LNCaP clone FGC (cell line): ENCODE data around the gene TMX1.

Source experiments
- DNase-seq: peaks from one replicate; pipeline ENCODE4 v3.0.0-alpha.2; 2011; ENCODE audit warnings: low read depth
- H3K4me3 ChIP-seq: 2 replicates; pipeline ENCODE4 v1.5.1; 2011; ENCODE audit warnings: mild to moderate bottlenecking, low read depth, low read length, control low read depth
- TF ChIP-seq, protein P1 (sequence below): IDR thresholded peaks from 2 replicates; pipeline ENCODE4 v1.5.1; 2012; ENCODE audit warnings: mild to moderate bottlenecking; ENCODE audit not compliant: control insufficient read depth, insufficient read depth; ENCODE audit errors: extremely low read depth

The TMX1 gene

DNA sequence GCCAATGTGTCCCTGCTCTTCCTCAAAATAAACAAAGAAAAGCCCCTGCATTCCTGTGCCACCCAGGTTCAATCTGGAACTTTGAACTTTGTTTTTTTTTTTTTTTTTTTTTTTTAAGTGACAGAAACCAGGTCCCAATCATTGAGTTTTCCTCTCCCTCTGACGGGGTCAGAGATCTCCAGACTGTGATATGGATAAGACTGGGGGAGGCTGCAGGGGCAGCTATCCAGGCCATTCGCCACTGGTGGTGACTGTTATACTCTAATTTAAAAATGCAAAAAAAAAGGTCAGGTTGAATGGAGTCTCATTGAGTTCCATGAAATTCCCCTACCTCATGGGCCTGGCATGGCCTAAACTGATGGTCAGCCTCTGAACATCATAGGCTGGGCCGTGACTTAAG, 57.0 kb downstream of the TMX1 start:
- no peak for DNase-seq
- TF ChIP-seq, protein P1, sequence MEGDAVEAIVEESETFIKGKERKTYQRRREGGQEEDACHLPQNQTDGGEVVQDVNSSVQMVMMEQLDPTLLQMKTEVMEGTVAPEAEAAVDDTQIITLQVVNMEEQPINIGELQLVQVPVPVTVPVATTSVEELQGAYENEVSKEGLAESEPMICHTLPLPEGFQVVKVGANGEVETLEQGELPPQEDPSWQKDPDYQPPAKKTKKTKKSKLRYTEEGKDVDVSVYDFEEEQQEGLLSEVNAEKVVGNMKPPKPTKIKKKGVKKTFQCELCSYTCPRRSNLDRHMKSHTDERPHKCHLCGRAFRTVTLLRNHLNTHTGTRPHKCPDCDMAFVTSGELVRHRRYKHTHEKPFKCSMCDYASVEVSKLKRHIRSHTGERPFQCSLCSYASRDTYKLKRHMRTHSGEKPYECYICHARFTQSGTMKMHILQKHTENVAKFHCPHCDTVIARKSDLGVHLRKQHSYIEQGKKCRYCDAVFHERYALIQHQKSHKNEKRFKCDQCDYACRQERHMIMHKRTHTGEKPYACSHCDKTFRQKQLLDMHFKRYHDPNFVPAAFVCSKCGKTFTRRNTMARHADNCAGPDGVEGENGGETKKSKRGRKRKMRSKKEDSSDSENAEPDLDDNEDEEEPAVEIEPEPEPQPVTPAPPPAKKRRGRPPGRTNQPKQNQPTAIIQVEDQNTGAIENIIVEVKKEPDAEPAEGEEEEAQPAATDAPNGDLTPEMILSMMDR, result no peak
- H3K4me3 ChIP-seq, result no peak overlapping the region

DNA sequence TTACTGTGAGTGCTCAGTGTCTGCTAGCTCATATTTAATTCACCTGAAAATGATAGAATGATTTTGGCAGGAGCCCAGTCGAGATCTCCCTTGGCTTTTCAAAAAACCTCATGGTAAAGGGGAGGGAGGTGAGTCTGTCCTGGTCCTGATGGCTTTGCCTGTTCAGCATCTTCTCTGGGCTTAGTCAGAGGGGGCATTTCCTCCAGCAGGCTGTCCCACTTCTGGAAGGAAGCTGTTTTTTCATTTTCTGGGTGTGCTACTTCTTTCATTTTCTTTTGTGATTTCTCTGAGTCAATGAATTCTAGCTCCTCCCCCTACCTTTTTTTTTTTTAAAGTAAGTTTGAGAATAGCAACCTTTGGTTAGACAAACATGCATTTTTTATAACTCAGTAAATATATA, 58.8 kb downstream of the TMX1 start:
- TF ChIP-seq, protein P1, result no peak
- DNase-seq, result no peak
- no peak overlapping the region for H3K4me3 ChIP-seq

DNA sequence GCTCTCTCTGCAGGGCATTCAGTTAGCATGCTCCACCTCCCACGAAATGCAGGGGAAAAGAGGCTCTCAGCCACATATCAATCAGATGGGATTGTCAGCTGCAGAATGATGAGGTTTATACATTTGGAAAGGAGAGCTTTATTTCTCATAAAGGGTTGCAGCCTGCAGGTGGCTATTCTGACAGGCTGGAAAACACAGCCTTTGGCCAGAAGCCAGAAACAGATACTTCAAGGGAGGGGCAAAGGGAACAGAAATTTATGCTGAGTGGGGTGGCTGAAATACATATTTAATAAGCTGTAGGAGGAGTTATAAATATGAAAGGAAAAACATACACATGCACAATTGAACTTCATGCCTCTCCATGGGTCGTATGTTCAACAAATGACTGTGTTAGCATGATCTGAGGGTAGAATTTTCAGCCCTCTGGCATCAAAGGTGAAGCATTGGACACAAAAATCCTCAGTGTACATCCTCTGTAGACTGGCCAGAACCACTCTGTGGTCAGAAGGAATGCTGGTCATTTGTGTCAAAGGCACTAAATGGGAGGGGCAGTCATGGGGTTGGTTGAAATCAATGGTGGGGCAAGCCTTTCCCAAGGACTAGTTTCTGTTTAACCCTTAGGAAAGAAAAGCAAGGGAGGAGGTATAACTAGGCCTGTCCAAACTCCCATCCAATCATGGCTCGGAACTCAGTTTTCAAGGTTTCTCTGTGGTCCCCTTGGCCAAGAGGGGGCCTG, 62.4 kb downstream of the TMX1 start:
- DNase-seq, result no peak
- no peak overlapping the region for H3K4me3 ChIP-seq

DNA sequence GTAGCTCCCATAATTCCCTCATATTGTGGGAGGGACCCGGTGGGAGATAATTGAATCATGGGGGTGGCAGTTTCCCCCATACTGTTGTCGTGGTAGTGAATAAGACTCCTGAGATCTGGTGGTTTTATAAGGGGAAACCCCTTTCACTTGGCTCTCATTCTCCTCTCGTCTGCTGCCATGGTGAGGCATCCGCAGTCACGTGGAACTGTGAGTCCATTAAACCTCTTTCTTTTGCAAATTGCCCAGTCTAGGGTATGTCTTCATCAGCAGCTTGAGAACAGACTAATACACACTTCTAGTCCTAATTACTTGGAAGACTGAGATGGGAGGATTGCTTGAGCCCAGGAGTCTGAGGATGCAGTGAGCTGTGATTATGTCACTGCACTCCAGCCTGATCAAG, 64.4 kb downstream of the TMX1 start:
- H3K4me3 ChIP-seq, result no peak overlapping the region
- DNase-seq, result no peak
- TF ChIP-seq, protein P1, result no peak

More for the DNA sequence above, 62.4 kb downstream of the TMX1 start:
- TF ChIP-seq, protein P1, result no peak

DNA sequence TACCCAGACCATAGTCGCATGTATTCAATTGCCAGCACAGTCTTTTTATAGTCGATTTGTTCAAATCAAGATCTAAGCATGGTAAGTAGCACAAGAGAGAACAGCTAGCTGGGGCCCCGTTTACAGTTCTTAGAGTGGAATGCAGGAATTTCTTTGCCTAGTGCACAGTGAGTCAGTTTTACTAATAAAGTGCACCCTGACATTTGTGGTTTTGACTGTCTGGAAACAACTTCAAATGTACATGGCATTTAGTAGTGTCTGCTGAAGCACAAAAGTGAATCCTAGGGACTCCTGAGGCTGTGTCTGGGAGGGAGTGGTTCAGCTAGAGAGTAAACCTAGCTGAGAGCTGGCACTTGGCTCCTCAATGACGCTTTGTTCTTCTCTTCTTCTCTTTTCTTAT, 64.9 kb downstream of the TMX1 start:
- no peak overlapping the region for H3K4me3 ChIP-seq
- TF ChIP-seq, protein P1, result no peak
- DNase-seq, result no peak

DNA sequence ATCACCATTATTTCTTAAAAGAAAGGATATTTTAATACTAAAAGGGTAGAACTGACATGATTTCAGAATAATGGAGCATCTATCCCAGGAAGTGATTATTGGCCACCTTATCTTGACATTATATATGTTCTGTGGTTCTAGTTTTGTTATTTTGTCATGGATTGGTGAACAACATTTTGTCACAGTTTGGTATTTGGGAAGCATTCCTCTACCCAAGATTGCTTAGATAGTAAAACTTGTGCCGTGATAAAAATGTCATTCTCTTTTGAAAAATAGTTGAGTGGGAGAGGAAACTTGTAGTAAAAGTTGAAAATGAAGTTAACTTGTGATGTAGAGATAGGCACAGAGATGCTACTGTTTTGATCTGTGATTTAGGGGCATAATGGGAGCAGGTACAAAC, 65.7 kb downstream of the TMX1 start:
- no peak for DNase-seq
- no peak overlapping the region for H3K4me3 ChIP-seq
- TF ChIP-seq, protein P1, result no peak
